HFF-Myc (cell line): ENCODE data around the gene HOXD10.

Experiments
- DNase-seq: peaks from one replicate; pipeline ENCODE4 v3.0.0-alpha.2; 2011; ENCODE audit warnings: low read depth; ENCODE audit errors: extremely low read depth
- H3K4me3 ChIP-seq: replicated peaks from 2 replicates; pipeline ENCODE4 v1.5.1; 2011; ENCODE audit warnings: low read depth, mild to moderate bottlenecking, control low read depth, low read length
- TF ChIP-seq, protein P1 (sequence below): IDR thresholded peaks from 2 replicates; pipeline ENCODE4 v1.5.1; 2012; ENCODE audit warnings: mild to moderate bottlenecking, low read depth, low read length, control low read depth; ENCODE audit errors: missing control alignments

HOXD10 gene

DNA sequence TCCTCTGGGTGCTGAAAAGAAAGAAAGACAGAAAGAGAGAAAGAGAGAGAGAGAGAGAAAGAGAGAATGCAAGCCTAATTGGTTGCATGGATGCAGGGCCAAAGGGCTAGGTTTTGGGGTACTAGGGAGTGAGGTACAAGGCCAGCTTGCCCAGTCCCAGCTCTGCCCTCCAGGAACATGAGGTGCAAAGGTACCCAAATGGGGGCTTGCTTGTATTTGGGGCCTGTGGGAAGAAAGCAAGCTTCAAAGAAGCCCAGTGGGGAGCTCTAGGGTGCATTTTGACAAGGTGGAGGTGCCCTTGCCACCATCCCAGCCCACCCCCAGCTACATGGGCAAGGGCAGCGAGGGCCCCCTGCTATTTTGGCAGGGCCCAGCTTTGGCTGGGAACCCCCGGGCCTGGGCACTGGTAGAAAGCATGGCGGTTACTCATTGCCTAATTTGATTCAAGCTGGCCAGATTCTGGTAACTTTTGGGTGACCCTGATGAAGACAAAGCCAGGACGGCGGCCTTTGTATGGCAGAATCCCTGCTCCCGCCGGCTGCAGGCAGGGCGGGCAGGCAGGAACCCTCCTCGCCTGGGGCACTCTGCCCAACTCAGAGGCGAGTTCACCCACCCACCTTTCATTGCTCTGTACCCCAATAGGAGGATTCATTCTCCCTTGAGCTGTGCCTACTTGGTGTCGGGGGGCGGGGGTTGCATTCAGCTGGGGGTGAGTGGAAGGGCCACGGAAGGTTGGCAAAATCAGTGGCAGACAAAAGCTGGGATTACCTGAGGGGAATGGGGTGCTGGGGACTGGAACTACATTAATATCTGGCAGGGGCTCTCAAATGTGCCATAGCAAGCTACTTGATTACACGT, 34.2 kb downstream of the HOXD10 start:
- no peak overlapping the region for H3K4me3 ChIP-seq
- no peak for DNase-seq
- TF ChIP-seq, protein P1, sequence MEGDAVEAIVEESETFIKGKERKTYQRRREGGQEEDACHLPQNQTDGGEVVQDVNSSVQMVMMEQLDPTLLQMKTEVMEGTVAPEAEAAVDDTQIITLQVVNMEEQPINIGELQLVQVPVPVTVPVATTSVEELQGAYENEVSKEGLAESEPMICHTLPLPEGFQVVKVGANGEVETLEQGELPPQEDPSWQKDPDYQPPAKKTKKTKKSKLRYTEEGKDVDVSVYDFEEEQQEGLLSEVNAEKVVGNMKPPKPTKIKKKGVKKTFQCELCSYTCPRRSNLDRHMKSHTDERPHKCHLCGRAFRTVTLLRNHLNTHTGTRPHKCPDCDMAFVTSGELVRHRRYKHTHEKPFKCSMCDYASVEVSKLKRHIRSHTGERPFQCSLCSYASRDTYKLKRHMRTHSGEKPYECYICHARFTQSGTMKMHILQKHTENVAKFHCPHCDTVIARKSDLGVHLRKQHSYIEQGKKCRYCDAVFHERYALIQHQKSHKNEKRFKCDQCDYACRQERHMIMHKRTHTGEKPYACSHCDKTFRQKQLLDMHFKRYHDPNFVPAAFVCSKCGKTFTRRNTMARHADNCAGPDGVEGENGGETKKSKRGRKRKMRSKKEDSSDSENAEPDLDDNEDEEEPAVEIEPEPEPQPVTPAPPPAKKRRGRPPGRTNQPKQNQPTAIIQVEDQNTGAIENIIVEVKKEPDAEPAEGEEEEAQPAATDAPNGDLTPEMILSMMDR, result no peak

DNA sequence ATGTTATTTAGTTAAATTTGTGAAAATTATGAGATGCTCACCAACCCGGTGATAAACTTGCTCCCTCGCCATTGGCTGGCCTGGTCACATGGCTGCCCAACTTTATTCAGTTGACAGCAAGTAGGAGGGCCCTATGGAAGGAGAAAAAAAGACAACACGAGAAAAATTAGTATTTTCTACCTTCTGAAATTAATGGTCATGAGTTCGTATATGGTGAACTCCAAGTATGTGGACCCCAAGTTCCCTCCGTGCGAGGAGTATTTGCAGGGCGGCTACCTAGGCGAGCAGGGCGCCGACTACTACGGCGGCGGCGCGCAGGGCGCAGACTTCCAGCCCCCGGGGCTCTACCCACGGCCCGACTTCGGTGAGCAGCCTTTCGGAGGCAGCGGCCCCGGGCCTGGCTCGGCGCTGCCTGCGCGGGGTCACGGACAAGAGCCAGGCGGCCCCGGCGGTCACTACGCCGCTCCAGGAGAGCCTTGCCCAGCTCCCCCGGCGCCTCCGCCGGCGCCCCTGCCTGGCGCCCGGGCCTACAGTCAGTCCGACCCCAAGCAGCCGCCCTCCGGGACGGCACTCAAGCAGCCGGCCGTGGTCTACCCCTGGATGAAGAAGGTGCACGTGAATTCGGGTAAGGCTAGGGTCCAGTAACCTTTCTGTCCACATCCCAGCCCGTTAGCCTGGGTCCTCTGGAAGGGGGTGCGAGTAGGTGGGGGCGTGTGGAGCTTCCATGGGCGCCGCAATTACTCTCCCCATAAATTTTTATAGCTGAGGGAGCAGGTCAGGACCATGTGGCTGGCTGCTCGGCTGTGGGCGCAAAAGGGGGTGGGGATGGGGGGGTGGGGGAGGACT, 35.1 kb downstream of the HOXD10 start, which contains the start of gene HOXD4:
Gene HOXD4 (plus strand): TSS at position 109 of the 846 bp plus-strand sequence. CDS start 84 bp downstream, at position 193.
- DNase-seq, result no peak
- TF ChIP-seq, protein P1, result no peak
- H3K4me3 ChIP-seq, result no peak within 1 kb of the TSS

DNA sequence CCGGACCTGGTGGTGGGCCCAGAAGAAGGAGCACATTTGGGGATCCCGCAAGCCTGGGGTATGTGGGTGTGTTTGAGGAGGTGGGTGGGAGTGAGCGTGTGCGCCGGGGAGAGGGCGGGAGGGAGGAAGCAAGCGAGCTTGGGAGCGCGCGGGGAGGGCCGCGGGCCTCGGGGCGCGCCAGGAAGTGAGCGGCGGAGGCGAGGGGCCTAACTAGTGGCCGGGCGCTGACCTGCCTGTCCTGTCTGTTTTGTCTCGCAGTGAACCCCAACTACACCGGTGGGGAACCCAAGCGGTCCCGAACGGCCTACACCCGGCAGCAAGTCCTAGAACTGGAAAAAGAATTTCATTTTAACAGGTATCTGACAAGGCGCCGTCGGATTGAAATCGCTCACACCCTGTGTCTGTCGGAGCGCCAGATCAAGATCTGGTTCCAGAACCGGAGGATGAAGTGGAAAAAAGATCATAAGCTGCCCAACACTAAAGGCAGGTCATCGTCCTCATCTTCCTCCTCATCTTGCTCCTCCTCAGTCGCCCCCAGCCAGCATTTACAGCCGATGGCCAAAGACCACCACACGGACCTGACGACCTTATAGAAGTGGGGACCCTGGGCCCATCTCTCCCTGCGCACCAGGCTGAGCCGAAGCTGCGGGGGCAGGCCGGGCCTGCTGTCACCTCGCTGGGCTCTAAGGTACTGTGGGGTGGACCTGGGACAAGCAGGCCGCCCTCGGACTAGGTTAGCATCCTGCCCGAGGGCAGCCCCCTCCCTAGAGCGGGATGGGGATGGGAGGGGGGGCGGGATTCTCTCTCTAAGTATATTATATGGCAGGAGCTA, 36.0 kb downstream of the HOXD10 start:
- no peak overlapping the region for H3K4me3 ChIP-seq
- TF ChIP-seq, protein P1, result no peak
- DNase-seq, result no peak

DNA sequence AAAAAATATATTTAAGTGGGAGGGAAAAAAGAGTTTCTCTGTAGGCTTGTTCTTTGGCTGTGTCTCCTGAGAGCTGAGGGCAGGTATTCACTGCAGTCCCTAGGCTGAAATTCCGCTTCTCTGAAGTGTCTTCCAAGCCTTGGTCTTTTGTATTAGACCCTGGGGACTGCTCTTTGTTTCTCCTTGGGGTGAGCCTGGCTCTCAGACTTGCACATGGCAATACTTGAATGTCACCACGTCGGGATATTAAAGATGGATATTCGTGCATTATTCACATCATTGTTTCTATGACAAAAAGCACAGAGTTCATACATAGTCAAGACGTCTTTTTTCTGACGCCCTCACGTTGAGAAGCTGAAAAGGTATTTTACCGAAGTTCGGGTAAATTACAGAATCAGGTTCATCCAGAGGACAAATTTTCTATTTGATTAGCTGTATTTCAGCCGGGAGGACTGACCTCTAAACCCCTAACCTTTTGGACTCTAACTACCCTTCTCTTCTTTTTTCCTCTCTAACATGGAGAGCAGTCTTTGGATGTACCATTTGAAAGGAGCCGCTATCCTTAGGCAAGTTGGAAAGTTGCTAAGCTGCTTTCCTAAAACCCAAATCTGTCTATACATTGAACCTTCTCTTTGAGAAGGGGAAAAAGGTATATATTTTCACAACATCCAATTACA, 38.1 kb downstream of the HOXD10 start:
- no peak for DNase-seq
- TF ChIP-seq, protein P1, result no peak
- no peak overlapping the region for H3K4me3 ChIP-seq

DNA sequence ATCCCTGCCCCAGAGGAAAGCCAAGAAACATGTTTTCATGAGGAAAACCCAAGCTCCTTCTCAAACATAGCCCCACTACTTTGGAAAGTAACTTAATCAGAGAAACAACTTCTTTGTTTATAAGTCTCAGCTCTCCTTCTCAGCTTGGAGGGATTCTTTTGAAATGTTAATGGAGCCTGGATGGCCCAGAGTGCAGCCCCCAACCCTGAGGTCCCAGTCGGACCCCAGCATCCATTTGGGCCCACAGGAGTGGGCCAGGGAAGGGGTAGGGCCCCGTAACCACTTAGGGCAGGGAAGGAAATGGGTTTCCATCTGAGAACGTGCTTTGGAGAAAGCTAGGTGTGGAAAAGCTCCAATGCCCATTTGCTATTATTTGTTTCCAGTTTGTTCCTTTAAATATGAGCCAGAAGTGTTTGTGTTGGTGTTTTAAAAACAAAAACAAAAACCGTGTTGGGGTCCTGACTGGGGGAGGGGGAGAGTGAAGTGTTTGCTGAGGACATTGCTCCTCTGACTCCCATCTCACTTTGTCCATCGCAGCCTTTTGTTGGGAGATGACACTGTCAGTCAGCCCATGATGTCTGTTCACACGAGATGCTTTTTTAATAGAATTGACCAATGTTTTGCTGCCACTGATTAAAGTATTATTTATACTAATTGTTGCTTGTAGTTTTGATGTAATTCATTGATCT, 38.9 kb downstream of the HOXD10 start:
- TF ChIP-seq, protein P1, result no peak
- no peak for DNase-seq
- no peak overlapping the region for H3K4me3 ChIP-seq
